Measurements from ENCODE around the gene ZNF814. TPM values are rescaled to one million over a fixed set of nuclear protein-coding genes. Genes with fewer than 3 reads are reported as not detected.
"Not testable (repeated sequence)": the region's sequence is repeated elsewhere in the genome, so short reads cannot be mapped to it uniquely, and the experiment has no call there.

The ZNF814 gene
- total and polyA plus RNA-seq, 2 experiments from 2014 or later = 3.6 to 14.1 TPM

DNA sequence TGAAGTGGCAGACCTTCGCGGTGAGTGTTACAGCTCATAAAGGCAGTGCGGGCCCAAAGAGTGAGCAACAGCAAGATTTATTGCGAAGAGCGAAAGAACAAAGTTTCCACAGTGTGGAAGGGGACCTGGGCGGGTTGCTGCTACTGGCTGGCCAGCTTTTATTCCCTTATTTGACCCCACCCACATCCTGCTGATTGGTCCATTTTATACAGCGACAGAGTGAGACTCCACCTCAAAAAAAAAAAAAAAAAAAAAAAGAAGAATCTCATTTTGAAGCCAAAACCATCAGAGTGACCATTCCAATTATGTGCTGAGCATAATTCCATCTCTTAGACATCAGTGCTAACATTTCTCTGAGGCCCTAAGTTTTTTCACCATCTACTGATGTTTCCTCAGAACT is 72.2 kb downstream of the ZNF814 start:
- Histone ChIP-seq H3F3A (ENCODE audit: insufficient read depth) (no peaks in the 10 kb centered on the region), H3K4me2 (ENCODE audit: unreplicated experiment) (no peak overlapping the region), H3K9ac (no peak overlapping the region), H3K9me2 (ENCODE audit: insufficient read depth) (no peaks in the 10 kb centered on the region), H4K20me1 (ENCODE audit: insufficient read depth) (no peaks in the 10 kb centered on the region), H3K4me3 (no peak overlapping the region), H3K4me1 (ENCODE audit: insufficient read depth) (peaks cover 9% of the 10 kb centered on the region), H3K27ac (no peak overlapping the region), H2AFZ (no peak overlapping the region), H3K36me3 (ENCODE audit: low read depth) (no peaks in the 10 kb centered on the region), H3K79me2 (ENCODE audit: insufficient read depth) (peaks cover 69% of the 10 kb centered on the region), H3K9me3 (ENCODE audit: low read depth) (no peaks in the 10 kb centered on the region), H3K27me3 (replicated peaks; ENCODE audit: insufficient read depth) (no peaks in the 10 kb centered on the region)
- TF ChIP-seq EZH2 (IDR thresholded peaks at IDR 0.05; ENCODE audit: insufficient read depth, poor library complexity, severe bottlenecking) = no peak
- no peak for TF ChIP-seq EZH2phosphoT487 (IDR thresholded peaks at IDR 0.05; ENCODE audit: insufficient read depth, low read depth)
- in situ Hi-C loops (cut with MboI) = no loop called here
- 90 to 96% methylated on average over 7 of the region's 7 CpGs for WGBS, 2 experiments (ENCODE audit: low coverage in 1 of 2, low lambda C conversion rate in 2 of 2, missing lambda C conversion rate in 2 of 2)
- DNase-seq = no peak

DNA sequence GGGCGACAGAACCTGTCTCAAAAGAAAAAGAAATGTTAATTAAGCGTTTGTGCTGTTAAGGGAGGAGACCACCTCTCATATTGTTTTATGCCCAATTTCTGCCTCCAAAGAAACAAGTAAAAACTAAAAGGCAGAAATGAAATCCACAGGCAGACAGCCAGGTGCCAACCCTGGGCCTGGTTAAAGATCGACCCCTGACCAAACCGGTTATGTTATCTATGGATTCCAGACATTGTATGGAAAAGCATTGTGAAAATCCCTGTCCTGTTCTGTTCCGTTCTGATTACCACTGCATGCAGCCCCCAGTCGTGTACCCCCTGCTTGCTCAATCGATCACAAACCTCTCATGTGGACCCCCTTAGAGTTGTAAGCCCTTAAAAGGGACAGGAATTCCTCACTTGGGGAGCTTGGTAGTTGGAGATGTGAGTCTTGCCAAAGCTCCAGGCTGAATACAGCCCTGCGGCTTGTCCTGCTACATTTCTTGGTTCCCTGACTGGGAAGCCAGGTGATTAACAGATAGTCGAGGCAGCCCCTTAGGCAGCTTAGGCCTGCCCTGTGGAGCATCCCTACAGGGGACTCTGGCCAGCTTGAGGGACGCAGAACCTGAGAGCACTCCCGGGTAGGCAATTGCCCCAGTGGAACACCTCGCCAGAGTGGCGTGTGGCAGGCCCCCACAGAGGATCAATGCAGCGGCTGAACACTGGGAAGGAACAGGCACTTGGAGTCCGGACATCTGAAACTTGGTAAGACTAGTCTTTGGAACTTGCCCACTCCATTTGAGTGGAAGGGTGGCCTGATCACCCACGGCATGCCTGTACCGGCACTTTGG is 73.4 kb downstream of the ZNF814 start:
- no peaks in the 10 kb centered on the region for H3K9me3 ChIP-seq (ENCODE audit: low read depth)
- no peak for DNase-seq
- peak overlapping the region; percentile 86 for H2AFZ ChIP-seq
- peaks cover 67% of the 10 kb centered on the region for H3K79me2 ChIP-seq (ENCODE audit: insufficient read depth)
- no peaks in the 10 kb centered on the region for H4K20me1 ChIP-seq (ENCODE audit: insufficient read depth)
- WGBS, 2 experiments (ENCODE audit: low coverage in 1 of 2, low lambda C conversion rate in 2 of 2, missing lambda C conversion rate in 2 of 2) = 85% methylated on average over 17 of the region's 17 CpGs
- H3K9ac ChIP-seq = peak overlapping the region; percentile 91; the same call in 1 of the 2 replicates
- in situ Hi-C loops (cut with MboI) = no loop called here
- no peaks in the 10 kb centered on the region for H3K36me3 ChIP-seq (ENCODE audit: low read depth)
- H3K27ac ChIP-seq = no peak overlapping the region
- H3K4me3 ChIP-seq = peak overlapping the region; percentile 93
- H3F3A ChIP-seq (ENCODE audit: insufficient read depth) = no peaks in the 10 kb centered on the region
- peak overlapping the region; percentile 79 for H3K4me2 ChIP-seq (ENCODE audit: unreplicated experiment)
- no peaks in the 10 kb centered on the region for H3K27me3 ChIP-seq (replicated peaks; ENCODE audit: insufficient read depth)
- no peak for TF ChIP-seq EZH2 (IDR thresholded peaks at IDR 0.05; ENCODE audit: insufficient read depth, poor library complexity, severe bottlenecking)
- TF ChIP-seq EZH2phosphoT487 (IDR thresholded peaks at IDR 0.05; ENCODE audit: insufficient read depth, low read depth) = no peak
- no peaks in the 10 kb centered on the region for H3K9me2 ChIP-seq (ENCODE audit: insufficient read depth)
- H3K4me1 ChIP-seq (ENCODE audit: insufficient read depth) = peaks cover 5% of the 10 kb centered on the region

DNA sequence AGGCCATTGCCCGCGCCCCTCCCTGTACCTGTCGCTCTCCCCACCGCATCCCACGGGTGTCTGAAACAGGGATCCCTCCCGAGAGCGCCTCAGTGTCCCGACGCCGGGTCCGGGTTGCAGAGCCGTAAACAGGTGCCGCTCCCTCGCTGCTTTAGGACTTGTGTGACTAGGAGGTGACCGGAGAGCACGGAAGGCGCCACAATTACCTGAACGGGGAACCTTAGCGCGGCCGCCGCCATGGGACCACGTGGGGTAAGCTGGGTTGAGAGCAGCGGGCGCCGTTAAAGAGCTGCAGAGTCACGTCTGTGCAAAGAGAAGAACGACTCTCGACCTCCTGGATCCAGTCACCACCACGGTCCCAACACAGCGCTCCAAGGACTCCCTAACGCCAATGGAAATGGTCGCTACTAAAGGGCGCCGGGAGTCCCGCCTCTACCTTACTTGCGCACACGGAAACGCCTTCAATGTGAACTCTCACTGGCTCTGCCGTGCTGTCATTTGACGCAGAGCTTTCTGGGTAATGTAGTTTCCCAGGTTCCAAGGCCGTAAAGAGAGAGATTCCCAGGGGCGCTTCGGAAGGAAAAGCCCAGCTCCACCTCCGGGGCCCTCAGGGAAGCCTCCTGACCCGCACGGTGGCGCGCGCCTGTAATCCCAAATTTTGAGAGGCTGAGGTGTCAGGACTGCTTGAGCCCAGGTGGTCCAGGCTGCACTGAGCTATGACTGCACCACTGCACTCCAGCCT is 74.2 kb downstream of the ZNF814 start, which contains the start of gene ZNF552:
ZNF552 (minus strand) TSS at position 409 of the 742 bp plus-strand sequence; CDS start at position 239, 170 bp downstream.
- peaks cover 4% of the 10 kb centered on the region; the same call in 1 of the 2 replicates for H3K4me1 ChIP-seq (ENCODE audit: insufficient read depth)
- TF ChIP-seq EZH2 (IDR thresholded peaks at IDR 0.05; ENCODE audit: insufficient read depth, poor library complexity, severe bottlenecking) = no peak
- no peak for TF ChIP-seq EZH2phosphoT487 (IDR thresholded peaks at IDR 0.05; ENCODE audit: insufficient read depth, low read depth)
- H3K27me3 ChIP-seq (replicated peaks; ENCODE audit: insufficient read depth) = no peaks in the 10 kb centered on the region
- H2AFZ ChIP-seq = peak within 1 kb of the TSS; percentile 86
- H3K27ac ChIP-seq = peak within 1 kb of the TSS; percentile 47
- no peaks in the 10 kb centered on the region for H3K9me2 ChIP-seq (ENCODE audit: insufficient read depth)
- peak within 1 kb of the TSS; percentile 91 for H3K9ac ChIP-seq
- 2% methylated on average over 47 to 49 of the region's 50 CpGs for WGBS, 2 experiments (ENCODE audit: low coverage in 1 of 2, low lambda C conversion rate in 2 of 2, missing lambda C conversion rate in 2 of 2)
- peak within 1 kb of the TSS; percentile 93 for H3K4me3 ChIP-seq
- H4K20me1 ChIP-seq (ENCODE audit: insufficient read depth) = no peaks in the 10 kb centered on the region
- in situ Hi-C loops (cut with MboI) = no loop called here
- H3K36me3 ChIP-seq (ENCODE audit: low read depth) = no peaks in the 10 kb centered on the region
- no peaks in the 10 kb centered on the region for H3F3A ChIP-seq (ENCODE audit: insufficient read depth)
- peaks cover 67% of the 10 kb centered on the region for H3K79me2 ChIP-seq (ENCODE audit: insufficient read depth)
- DNase-seq = peak; percentile 97
- H3K4me2 ChIP-seq (ENCODE audit: unreplicated experiment) = peak within 1 kb of the TSS; percentile 87
- H3K9me3 ChIP-seq (ENCODE audit: low read depth) = no peaks in the 10 kb centered on the region

DNA sequence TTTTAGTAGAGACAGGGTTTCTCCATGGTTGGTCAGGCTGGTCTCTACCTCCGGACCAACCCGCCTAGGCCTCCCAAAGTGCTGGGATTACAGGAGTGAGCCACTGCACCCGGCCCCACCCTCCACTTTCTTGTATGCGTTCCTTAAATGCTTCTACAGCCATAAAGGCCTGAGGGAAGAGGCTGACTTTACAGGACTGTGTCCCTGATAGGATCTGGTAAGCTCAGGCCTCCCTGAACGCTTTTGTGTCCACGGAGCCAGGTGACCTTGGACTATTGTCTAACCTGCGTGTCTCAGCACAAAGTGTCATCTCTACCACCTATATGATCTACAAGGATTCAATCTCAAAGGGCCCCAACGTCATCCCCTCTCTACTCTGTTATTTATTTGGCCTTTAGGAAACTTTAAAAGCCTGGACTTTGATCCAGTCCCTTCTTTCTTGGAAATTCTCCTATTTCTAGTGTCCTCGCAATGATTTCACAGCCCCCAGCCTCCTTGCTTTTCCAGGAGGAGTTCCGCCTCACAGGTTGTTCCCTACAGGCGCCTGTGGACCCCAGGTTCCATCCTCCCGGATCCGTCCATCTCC is 74.8 kb downstream of the ZNF814 start:
- no peaks in the 10 kb centered on the region for H3F3A ChIP-seq (ENCODE audit: insufficient read depth)
- peak; percentile 44 for DNase-seq
- no peaks in the 10 kb centered on the region for H3K9me2 ChIP-seq (ENCODE audit: insufficient read depth)
- H4K20me1 ChIP-seq (ENCODE audit: insufficient read depth) = no peaks in the 10 kb centered on the region
- no peaks in the 10 kb centered on the region for H3K9me3 ChIP-seq (ENCODE audit: low read depth)
- peak overlapping the region; percentile 47 for H3K27ac ChIP-seq
- peaks cover 72% of the 10 kb centered on the region for H3K79me2 ChIP-seq (ENCODE audit: insufficient read depth)
- H3K4me2 ChIP-seq (ENCODE audit: unreplicated experiment) = peak overlapping the region; percentile 87
- H2AFZ ChIP-seq = peak overlapping the region; percentile 86
- no peak for TF ChIP-seq EZH2 (IDR thresholded peaks at IDR 0.05; ENCODE audit: insufficient read depth, poor library complexity, severe bottlenecking)
- no peak for TF ChIP-seq EZH2phosphoT487 (IDR thresholded peaks at IDR 0.05; ENCODE audit: insufficient read depth, low read depth)
- peak overlapping the region; percentile 91 for H3K9ac ChIP-seq
- peak overlapping the region; percentile 93 for H3K4me3 ChIP-seq
- 27 to 29% methylated on average over 13 of the region's 13 CpGs for WGBS, 2 experiments (ENCODE audit: low coverage in 1 of 2, low lambda C conversion rate in 2 of 2, missing lambda C conversion rate in 2 of 2)
- no peaks in the 10 kb centered on the region for H3K27me3 ChIP-seq (replicated peaks; ENCODE audit: insufficient read depth)
- in situ Hi-C loops (cut with MboI) = no loop called here
- no peaks in the 10 kb centered on the region for H3K36me3 ChIP-seq (ENCODE audit: low read depth)
- peaks cover 4% of the 10 kb centered on the region; the same call in 1 of the 2 replicates for H3K4me1 ChIP-seq (ENCODE audit: insufficient read depth)

DNA sequence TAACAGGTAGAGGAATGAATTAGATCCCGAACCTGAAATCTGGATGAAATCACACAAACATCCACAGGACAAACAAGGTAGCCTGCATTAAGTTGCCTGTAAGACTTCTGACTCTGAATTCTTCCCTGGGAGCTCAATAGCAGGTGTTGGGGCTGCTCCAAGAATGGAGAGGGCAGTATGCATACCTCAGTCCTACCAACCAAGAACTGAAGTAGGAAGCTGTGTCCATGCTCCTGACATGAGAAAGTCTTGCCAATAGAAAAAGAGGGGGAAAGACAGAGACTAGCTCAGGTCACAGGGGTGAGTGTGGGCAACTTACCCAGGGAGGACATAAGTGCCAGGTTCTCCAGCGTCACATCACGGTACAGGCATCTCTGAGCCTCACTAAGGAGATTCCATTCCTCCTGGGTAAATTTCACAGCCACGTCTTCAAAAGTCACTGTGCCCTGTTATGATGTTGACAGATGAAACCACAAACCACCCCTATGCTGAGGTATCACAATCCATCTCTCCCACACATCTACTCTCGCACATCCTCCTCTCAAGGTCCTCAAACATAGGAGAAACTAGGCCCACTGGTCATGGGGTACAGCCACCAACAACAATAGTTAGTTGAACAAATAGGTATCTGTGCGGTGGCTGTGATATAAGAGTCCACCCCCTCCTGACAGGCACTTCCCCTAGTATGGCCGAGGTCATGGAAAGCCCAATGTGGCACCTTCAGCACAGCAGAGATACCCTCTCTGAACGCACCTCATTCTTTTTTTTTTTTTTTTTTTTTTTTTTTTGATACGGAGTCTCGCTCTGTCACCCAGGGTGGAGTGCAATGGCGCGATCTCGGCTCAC is 75.6 kb downstream of the ZNF814 start:
- H3K9me3 ChIP-seq (ENCODE audit: low read depth); H3K4me1 ChIP-seq (ENCODE audit: insufficient read depth); in situ Hi-C loops (cut with MboI); H3K27me3 ChIP-seq (replicated peaks; ENCODE audit: insufficient read depth); H3F3A ChIP-seq (ENCODE audit: insufficient read depth); H2AFZ ChIP-seq; H4K20me1 ChIP-seq (ENCODE audit: insufficient read depth); H3K36me3 ChIP-seq (ENCODE audit: low read depth); H3K27ac ChIP-seq; H3K4me2 ChIP-seq (ENCODE audit: unreplicated experiment); H3K9me2 ChIP-seq (ENCODE audit: insufficient read depth); DNase-seq: not testable (repeated sequence)
- H3K9ac ChIP-seq = 0 out of 2 replicates have a peak overlapping the region, but pooled peaks have one; percentile 91
- WGBS, 2 experiments (ENCODE audit: low coverage in 1 of 2, low lambda C conversion rate in 2 of 2, missing lambda C conversion rate in 2 of 2) = 83 to 85% methylated on average over 13 of the region's 13 CpGs
- peak overlapping the region; percentile 93; the same call in 1 of the 2 replicates for H3K4me3 ChIP-seq
- H3K79me2 ChIP-seq (ENCODE audit: insufficient read depth) = peaks cover 68% of the 10 kb centered on the region
